NCI-H510A (cell line): ENCODE data around the gene TSSC4.

Experiments used
- DNase-seq: peaks from one replicate; lab custom pipeline; 2025; lab: John Stamatoyannopoulos, UW

Gene TSSC4

GRCh38 chr11:2434506-2435255, 34.1 kb downstream of the TSSC4 start:
- no peak for DNase-seq

DNA sequence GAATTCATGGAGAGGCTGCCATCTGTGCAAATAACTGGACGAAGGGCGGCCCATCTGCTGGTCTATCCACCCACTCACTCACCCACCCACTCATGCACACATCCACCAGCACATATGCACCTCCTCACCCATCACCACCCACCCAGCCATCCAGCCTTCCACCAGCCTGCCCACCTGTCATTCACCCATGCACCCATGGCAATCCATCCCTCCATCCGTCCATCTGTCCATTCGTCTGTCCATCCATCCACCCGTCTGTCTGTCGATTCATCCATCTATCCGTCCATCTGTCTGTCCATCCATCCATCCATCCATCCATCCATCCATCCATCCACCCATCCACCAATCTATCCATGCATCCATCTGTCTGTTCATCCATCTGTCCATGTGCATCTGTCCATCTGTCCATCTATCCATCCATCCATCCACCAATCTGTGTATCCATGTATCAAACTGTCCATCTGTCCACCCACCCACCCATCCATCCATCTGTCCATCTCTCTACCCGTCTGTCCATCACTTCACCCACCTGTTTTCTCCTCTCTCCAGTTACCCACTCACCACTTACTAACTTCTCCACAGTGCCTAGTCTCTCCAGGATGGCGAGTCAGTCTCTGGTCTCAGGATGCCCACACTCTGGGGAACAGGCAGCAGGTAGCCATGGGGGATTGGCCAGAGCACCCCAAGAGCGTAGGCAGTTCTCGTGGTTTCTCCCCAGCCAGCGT, 34.9 kb downstream of the TSSC4 start:
- DNase-seq, result no peak

DNA sequence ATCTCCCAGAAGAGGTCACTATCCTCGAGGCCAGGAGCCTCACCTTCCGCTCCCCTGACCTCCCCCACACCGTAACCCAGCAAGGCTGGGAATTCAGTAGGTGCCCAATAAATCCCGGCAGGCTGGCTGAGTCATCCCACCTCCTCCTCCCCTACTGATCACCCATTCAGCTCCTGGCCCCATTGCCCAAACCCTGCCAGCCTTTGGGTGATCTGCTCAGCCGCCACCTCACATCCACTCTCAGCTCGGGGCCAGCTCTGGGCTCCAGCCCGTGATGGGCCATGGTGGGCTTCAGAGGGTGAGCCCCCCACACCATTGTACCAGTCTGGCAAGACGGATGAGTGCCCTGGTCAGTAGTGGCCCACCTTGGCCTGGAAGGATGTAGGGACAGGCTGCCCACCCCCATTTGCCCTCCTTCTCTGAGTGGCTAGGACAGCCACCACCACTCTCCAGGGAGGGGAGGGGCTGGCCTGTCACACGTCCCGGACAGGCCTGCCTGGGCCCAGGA, 35.5 kb downstream of the TSSC4 start:
- no peak for DNase-seq

DNA sequence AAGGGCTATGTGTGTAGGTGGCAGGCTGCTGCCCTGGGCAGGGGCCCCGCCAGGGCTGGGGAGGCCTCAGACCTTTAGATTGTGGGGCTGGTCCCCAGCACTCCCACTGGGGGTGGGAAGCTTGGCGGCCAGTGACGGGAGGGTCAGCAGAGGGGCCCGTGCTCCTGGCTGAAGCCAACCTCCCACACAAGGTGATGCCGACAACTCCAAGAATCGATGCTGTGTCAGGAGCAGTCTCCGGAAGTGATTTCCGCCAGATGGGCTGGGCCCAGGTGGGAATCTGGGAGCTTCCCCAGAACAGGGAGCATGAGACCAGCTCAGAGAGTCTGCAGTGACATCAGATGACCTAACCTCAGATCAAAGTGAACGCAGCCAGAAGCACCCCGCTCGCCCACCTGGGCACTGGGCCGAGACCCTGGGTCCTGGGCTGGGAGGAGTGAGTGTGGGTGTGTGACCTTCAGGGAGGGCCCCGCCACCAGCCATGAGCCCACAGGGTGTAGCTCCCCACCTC, 36.0 kb downstream of the TSSC4 start:
- DNase-seq, result no peak

DNA sequence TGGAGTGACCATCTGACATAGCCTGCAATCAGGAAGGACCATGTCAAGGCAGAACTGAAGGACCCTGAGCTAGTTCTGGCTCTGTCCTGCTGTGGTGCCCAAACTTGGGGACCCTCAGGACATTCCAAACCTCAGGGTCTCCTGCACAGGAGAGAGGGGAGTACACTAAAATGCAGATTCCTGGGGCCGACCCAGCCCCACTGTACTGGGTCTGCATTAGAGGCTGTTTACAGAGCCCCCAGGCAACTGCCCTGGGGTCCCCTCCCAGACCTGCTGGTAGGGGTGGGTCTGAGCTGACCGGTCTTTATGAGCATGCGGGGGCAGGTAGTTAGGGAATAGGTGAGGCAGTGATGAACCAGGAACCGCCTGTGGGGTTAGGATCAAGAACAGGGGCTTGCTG, 37.0 kb downstream of the TSSC4 start:
- no peak for DNase-seq

GRCh38 chr11:2439820-2440219, 39.3 kb downstream of the TSSC4 start:
- no peak for DNase-seq

- DNase-seq, result no peak
These were observed 40.1 kb downstream of the TSSC4 start for GRCh38 chr11:2440646-2441045.

DNA sequence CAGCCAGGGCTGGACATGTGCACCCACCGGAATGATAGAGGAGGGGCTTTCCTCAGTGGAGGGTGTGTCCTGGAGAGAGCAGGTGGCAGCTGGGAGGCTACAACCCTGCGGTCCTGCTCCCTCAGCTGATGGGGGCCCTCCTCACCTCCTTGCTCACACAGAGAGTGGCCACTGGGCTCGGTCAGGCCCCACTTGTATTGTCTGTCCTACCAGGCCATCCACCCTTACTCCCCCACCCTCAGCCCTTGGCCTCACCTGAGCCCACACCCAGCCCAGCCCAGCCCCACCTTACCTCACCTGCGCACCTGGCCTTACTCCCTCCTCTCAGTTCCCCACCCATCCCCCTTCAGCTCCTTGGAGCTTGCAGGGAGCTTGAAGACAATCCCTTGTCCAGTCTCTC, 40.6 kb downstream of the TSSC4 start:
- DNase-seq, result no peak

DNA sequence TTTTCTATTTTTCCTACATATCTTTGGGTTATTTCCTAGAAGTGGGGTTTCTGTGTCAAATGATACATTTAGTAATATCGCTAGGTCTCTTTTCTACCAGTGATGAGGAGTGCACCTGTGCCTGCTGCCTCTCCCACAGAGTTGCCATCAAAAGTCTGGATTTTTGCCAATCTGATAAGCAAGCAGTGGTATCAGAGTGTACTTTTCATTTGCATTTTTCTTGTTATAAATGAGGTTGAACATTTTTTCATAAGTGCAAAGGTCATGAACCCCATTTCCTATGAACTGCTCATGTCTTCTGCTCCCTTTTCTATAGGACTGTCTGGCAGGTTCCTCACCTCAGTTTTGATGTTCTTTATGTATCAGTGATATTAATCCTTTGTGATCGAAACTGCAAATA, 42.0 kb downstream of the TSSC4 start:
- no peak for DNase-seq

DNA sequence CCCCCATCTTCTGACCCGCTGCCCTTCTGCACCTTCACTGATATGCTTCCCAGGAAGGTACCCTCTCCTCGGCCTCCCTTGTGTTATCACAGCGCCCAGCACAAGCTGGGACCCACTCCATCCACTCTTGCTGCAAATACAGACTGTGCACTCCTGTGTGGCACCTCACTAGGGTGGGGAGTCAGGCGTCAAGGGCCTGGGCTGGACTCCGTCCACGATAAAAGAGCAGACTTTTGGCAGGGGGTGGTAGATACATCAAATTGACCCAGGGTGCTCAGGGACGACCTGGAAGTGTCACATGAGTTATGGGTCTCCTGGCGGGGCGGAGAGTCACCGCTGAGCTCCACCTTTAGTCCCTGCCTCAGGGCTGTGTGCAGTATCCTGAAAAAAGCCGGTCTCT, 42.9 kb downstream of the TSSC4 start:
- no peak for DNase-seq

DNA sequence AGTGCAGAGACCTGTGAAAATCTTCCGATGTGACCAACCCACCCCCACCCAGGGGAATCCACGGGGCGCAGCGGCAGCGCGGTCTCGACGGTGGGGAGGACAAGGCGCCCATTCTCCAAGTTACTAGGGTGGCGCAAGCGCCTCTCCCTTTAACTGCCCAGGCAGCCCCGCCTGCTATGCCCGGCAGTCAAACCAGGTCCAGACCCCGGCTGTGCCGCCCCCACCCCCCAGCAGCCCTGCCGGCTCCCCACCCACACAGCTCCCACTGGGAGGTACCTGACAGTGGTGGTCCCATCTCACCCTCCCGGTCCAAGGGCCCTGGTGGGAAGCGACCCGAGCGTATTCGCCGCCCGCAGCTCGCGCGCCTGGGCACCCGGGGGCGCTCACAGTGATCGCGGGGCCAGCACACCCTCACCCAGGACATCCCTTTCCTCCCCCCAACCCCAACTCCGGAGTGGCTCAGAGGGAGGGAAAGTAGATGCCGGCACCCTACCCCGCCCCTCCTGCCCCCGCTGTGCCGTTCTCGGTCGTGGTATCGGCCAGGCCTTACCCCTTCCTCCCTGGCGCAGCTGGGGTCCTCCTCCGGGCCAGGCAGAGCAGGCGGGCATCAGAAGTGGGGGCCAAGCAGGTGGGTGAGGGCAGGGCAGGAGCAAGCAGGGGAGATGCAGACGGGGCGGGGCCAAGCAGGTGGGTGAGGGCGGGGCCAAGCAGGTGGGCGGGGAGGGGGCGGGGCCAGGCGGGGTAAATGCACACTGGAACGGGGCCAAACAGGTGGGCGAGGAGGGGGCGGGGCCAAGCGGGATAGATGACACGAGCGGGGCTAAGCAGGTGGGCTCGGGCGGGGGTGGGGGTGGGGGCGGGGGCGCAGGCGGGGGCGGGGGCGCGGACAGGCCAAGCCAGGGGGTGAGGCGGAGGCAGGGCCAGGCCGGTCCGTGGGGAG, 43.6 kb downstream of the TSSC4 start, which contains the start of gene TRPM5:
Gene TRPM5, minus strand, starts transcription at position 634 of the 940 bp plus-strand sequence. CDS start 21,478 bp downstream, outside the sequence.
- no peak for DNase-seq

GRCh38 chr11:2444821-2445745, 44.5 kb downstream of the TSSC4 start, which contains the start of gene KCNQ1:
KCNQ1 (plus strand) TSS chr11:2445008; CDS start chr11:2445099, 91 bp downstream.
- no peak for DNase-seq

- no peak for DNase-seq
These were observed 45.4 kb downstream of the TSSC4 start for GRCh38 chr11:2445746-2446551.

DNA sequence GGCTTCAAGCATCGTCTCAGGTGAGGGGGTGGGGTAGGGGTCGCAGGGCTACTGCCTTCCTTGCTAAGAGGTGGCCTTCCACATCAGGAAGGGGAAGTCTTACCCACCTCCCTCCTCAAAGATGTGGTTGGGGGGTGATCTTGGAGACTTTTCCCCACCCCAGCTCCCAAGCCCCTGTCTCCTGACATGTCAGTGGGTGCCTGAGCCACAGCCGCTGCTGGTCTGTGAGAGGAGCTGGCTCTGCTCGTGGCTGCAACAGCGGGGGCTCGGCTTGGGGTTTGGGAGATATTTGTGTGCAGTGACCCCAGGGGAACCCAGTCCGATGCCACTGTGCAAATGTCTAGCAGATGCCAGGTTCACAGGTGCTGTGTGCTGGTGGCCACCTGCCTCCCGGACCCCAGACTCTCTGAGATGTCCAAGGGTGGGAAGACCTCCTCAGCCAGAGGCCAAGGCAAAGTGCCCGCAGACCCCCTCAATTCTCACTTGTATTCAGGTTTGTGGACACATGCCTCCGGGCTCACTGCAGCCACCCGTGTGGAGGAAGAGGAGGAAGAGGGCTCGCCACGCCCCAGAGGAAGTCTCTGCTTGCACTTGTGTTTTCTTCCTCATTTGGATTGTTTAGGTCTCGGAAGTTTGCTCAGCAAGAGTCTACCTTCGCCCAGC, 46.2 kb downstream of the TSSC4 start:
- no peak for DNase-seq

DNA sequence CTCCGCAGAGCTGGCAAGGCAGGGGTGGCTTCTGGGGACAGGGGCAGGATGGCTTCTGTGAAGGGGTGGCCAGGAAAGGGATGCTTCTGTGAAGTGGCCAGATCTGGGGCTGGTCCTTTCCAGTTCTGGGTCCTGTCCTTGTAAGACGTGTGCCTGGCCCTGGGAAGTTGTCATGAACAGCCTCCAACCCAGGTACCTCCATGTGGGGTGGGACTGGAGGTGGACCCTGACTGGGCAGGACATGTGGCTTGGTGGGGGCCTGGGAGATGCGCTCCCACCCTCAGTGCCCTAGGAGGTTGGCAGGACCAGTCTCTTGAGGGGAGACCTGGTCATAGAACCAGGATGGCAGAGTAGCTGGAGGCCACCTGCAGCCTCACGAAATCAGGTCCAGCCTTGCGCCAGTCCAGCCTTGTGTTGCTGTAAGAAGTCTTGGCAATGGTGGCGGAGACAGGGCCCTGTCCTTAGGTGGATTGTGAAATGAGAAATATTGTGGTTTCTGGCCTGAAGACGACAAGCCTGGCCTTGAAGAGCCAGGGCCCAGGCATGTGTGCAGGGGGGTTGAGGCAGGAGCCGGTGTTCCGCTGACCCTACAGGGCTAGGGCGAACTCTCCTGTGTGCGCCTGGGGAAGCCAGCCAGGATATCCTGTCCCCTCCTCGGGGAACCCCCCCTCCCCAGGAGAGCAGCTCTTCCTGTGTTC, 46.9 kb downstream of the TSSC4 start:
- no peak for DNase-seq

DNA sequence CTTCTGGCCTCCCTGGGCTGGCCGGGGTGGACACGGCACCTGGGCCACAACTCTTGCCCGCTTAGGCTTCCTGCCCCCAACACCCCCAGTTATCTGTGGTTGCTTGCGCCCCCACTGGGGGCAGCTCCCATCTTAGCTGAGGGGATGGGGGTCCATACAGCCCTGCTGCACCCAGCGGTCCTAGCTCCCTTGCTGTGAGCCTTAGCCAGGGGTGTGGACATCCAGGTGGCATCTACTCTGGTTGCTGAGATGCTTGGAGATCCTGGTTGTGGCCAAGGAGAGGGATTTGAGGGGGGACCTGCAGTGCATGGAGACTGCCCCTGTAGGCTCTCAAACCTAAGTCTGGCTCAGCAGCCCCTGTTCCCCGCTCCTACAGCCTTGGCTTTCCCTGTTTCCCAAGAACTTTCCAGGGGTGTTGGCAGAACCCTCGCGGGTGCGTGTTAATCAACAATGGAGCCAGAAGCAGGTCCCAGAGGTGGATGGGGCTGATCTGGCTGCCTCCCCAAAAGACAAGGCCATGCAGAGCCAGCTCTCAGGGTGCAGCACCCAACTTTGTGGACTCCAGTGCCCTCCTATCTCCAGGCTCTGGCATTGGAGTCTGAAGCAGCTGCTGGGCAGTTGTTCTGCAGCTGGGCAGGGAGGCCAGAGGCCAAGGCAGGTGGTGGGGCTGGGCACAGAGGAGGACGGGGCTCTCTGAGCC, 47.6 kb downstream of the TSSC4 start:
- no peak for DNase-seq

GRCh38 chr11:2448661-2449547, 48.4 kb downstream of the TSSC4 start:
- no peak for DNase-seq
